ENCODE results near the gene RPAP2.
"Not testable (repeated sequence)": the region's sequence is repeated elsewhere in the genome, so short reads cannot be mapped to it uniquely, and the experiment has no call there.

GRCh38 chr1:92377991-92378390 lies 79.1 kb downstream of the RPAP2 start:
- not testable (repeated sequence) for TF ChIP-seq POLR2A, POLR2AphosphoS5, SPI1 (IDR thresholded peaks at IDR 0.05; ENCODE audit: low read depth, low read length)

Measured in GM12891 (cell line).